Ramos (cell line): ENCODE measurements around the gene KCNK16.
"Not testable (repeated sequence)": the region's sequence is repeated elsewhere in the genome, so short reads cannot be mapped to it uniquely, and the experiment has no call there.

ENCODE experiments used
- in situ Hi-C: fragments of 300-500 bp; cut with MboI; formaldehyde crosslinking; loops from one replicate; pipeline ENCODE4 v1.14.3; 2022; ENCODE audit warnings: low sequenced_read_pairs; ENCODE audit not compliant: unreplicated experiment

Gene KCNK16

DNA sequence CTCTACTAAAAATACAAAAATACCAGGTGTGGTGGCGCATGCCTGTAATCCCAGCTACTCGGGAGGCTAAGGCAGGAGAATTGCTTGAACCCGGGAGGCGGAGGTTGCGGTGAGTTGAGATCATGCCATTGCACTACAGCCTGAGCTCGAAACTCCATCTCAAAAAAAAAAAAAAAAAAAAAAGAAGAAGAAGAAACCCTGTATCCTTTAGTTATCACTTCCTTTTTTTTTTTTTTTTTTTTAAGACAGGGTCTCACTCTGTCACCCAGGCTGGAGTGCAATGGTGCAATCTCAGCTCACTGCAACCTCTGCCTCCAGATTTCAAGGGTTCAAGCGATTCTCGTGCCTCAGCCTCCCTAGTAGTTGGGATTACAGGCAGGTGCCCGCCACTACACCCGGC, 35.9 kb downstream of the KCNK16 start:
- in situ Hi-C loops, result not testable (repeated sequence)

- in situ Hi-C loops, result no loop called here
These were observed 39.7 kb downstream of the KCNK16 start for GRCh38 chr6:39282774-39283173.

GRCh38 chr6:39281312-39281980, 41.1 kb downstream of the KCNK16 start:
- in situ Hi-C loops, result no loop called here

GRCh38 chr6:39280247-39280731, 42.2 kb downstream of the KCNK16 start:
- in situ Hi-C loops, result no loop called here

- in situ Hi-C loops, result no loop called here
These were observed 43.0 kb downstream of the KCNK16 start for GRCh38 chr6:39279539-39279938.

GRCh38 chr6:39276379-39276995, 46.0 kb downstream of the KCNK16 start:
- in situ Hi-C loops, result no loop called here

DNA sequence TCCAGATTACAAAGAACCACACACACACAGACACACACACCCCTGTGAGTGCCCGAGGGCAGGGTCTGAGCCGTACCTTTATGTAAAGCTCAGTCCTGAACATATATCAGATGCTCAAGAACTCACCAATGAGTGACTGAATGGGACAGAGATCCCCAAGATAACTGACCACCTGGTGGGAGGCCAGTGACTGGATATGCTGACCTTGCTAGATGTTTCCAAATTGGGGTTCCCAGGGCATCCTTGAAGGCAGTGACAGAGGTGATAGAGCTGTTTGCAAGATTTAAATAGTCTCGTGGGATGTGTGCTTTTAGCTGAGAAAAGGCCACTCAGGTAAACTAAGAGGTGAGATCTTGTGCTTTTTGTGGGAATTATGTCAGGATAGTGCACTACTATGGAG, 47.6 kb downstream of the KCNK16 start:
- in situ Hi-C loops, result no loop called here

- in situ Hi-C loops, result no loop called here
These were observed 48.0 kb downstream of the KCNK16 start for GRCh38 chr6:39274471-39274870.

DNA sequence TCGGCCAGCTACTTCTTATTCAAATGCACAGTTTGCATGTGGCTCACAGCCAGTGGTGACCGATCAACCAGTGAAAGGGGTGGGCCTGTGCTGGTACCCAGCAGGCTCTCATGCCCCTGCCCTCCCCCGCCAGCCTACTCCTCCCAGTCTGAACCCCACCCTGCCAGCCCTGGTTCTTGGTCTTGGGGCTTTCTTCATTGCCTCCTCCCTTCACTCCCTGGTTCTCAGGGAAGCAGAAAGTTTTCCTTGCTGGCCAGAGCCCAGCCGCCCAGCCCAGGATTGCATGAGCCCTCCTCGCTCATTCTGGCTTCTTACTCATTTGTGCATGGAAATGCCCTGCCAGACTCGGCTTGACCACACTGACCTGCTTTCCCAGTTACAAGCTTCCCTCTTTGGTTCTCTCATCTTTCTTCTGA, 49.1 kb downstream of the KCNK16 start:
- in situ Hi-C loops, result no loop called here

GRCh38 chr6:39269961-39270360, 52.5 kb downstream of the KCNK16 start:
- in situ Hi-C loops, result no loop called here

DNA sequence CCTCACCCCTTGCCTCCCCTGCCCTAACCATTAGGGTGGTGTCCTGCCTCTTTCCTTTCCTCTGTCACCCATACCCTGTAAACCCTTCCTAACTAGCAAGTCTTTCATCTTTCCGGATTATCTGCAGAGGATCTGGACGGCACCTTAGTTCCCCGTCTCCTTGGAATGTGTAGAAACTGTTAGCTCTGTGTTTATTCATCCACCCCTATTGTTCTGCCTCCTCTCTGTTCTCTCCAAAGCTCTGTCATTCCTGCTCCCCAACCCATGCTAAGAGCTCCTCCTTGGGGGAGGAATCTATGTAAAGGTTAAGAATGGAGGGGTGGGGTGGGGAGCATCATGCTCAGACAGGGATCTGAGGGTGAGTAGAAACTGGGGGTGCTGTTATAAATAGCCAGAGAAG, 53.8 kb downstream of the KCNK16 start:
- in situ Hi-C loops, result no loop called here

GRCh38 chr6:39268171-39268570, 54.3 kb downstream of the KCNK16 start:
- in situ Hi-C loops, result no loop called here

- in situ Hi-C loops, result no loop called here
These were observed 55.6 kb downstream of the KCNK16 start for GRCh38 chr6:39266782-39267355.

DNA sequence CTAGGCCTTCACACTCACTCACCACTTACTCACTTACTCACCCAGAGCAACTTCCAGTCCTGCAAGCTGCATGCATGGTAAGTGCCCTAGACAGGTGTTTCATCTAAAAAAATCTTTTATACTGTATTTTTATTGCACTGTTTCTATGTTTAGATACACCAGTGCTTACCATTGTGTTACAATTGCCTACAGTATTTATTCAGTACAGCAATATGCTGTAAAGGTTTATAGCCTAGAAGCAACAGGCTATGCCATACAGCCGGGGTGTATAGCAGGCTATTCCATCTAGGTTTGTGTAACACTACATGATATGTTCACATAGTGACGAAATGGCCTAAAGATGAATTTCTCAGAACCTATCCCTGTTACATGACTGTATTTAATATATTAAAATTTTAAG, 56.1 kb downstream of the KCNK16 start:
- in situ Hi-C loops, result no loop called here
